Body of pancreas (tissue), 4 donors: Measurements from ENCODE around the gene STRIP2. TPM values are rescaled to one million over a fixed set of nuclear protein-coding genes. Genes with fewer than 3 reads are reported as not detected.

Source experiments
- ATAC-seq: fragments of 150-250 bp; one replicate; pipeline ENCODE4 v1.9.1; 2016
- DNase-seq, 4 donors: peaks; one replicate each; pipeline ENCODE4 v3.0.0-alpha.2; 2019
- H3K27ac ChIP-seq, 4 donors: fragments of 200-600 bp; sonication (generic); 1 replicate in 3 of 4; 2 replicates in 1 of 4; pipeline versions ENCODE4 v1.5.1 to v1.6.1; 2016 to 2019; ENCODE audit warnings: mild to moderate bottlenecking in 1 of 4, mixed read lengths in 1 of 4, moderate library complexity in 1 of 4
- H3K27me3 ChIP-seq, 2 donors: fragments of 200-600 bp; sonication (generic); one replicate each; pipeline ENCODE4 v1.6.0; 2016; ENCODE audit warnings: mild to moderate bottlenecking in 1 of 2
- H3K36me3 ChIP-seq, 2 donors: fragments of 200-600 bp; sonication (generic); replicated peaks in 1 of 2; 2 replicates each; pipeline ENCODE4 v1.5.1; 2016; ENCODE audit warnings: low read depth in 2 of 2; ENCODE audit not compliant: insufficient read depth in 1 of 2
- H3K4me1 ChIP-seq: fragments of 200-600 bp; sonication (generic); one replicate; pipeline ENCODE4 v1.6.0; 2016
- H3K4me3 ChIP-seq, 2 donors: fragments of 200-600 bp; sonication (generic); 1 replicate in 1 of 2; 2 replicates in 1 of 2; pipeline ENCODE4 v1.5.1; 2016 to 2019
- H3K9me3 ChIP-seq, 3 donors: fragments of 200-600 bp; sonication (generic); 1 replicate in 2 of 3; 2 replicates in 1 of 3; pipeline ENCODE4 v1.5.1; 2016
- POLR2A ChIP-seq, 3 donors: fragments of 450-650 bp; IDR thresholded peaks; one replicate each; pipeline ENCODE4 v1.6.1; 2016; ENCODE audit warnings: antibody characterized with exemption in 3 of 3, mild to moderate bottlenecking in 2 of 3
- WGBS, 2 donors: methylation state at CpG; one replicate each; pipeline ENCODE4 v1.1.5; 2017; 5-methylcytosine and 5-hydroxymethylcytosine counted together
- intact Hi-C: fragments of 100-400 bp; cut with DNase I; formaldehyde crosslinking; loops from one replicate; pipeline ENCODE4 v1.15.1; 2023
- total RNA-seq, 2 donors: library from RNA; depleted of rRNA; stranded (reverse); fragments of >200 nt; gene quantifications; one replicate each; pipeline ENCODE4 v1.1.0, GENCODE V29; 2016
- TF ChIP-seq, protein P1 (sequence below), 7 experiments: fragments of 450-650 bp in 4 of 7; fragments of 200-600 bp in 3 of 7; sonication (generic) in 3 of 7; IDR thresholded peaks; one replicate each; pipeline ENCODE4 v1.5.1; 2016 to 2019; ENCODE audit warnings: antibody characterized with exemption in 7 of 7

STRIP2 gene
- total RNA-seq, 2 donors from 2014 or later, result 0.26 TPM; not detected in 1

DNA sequence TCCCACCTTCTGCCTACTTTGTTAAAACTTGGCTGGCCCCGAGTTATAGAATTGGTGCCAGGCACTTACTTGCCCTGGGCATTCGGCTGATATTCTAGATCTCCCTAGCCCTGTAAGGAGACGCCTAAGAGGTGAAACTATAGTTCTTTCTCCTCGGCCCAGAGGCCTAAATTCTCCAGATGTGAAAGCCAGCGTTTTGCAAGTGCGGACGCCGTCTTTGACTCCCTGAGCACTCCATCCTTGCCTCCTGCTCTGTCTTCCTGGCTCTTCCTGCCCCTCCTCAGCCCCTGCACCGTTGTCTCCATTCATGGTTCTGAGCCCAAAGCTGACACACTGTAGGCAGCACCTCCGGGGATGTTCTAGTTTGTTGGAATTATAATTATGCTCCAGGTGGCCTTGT, 79.3 kb downstream of the STRIP2 start:
- 60 to 78% methylated on average over 6 to 10 of the region's 10 CpGs for WGBS, 2 donors
- intact Hi-C loops, result no loop called here
- no peak for TF ChIP-seq POLR2A (IDR thresholded peaks at IDR 0.05)
- TF ChIP-seq, protein P1, sequence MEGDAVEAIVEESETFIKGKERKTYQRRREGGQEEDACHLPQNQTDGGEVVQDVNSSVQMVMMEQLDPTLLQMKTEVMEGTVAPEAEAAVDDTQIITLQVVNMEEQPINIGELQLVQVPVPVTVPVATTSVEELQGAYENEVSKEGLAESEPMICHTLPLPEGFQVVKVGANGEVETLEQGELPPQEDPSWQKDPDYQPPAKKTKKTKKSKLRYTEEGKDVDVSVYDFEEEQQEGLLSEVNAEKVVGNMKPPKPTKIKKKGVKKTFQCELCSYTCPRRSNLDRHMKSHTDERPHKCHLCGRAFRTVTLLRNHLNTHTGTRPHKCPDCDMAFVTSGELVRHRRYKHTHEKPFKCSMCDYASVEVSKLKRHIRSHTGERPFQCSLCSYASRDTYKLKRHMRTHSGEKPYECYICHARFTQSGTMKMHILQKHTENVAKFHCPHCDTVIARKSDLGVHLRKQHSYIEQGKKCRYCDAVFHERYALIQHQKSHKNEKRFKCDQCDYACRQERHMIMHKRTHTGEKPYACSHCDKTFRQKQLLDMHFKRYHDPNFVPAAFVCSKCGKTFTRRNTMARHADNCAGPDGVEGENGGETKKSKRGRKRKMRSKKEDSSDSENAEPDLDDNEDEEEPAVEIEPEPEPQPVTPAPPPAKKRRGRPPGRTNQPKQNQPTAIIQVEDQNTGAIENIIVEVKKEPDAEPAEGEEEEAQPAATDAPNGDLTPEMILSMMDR (IDR thresholded peaks at IDR 0.05), result no peak

DNA sequence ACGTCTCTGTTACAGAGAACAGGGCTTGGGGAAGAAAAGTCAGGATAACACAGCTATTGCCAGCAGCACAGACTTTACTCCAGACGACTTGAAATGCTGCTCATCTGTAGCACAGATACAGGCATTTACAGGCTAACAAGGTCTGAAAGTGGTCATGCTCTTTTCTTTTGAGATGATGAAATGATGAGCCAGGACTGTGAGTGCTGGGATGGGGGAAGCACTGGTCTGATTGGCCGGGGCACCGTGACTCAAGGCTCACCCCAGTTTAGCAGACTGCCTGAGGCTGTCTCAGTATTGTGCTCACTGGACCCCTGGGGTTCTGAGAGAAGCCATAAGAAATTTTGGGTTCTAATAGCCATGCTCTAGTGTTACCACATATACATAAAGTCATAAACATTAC, 80.5 kb downstream of the STRIP2 start:
- H3K27me3 ChIP-seq, result no peaks in the 10 kb centered on the region
- H3K36me3 ChIP-seq, result no peaks in the 10 kb centered on the region
- H3K9me3 ChIP-seq, result no peaks in the 10 kb centered on the region
- intact Hi-C loops, result no loop called here
- no peaks in the 10 kb centered on the region for H3K4me1 ChIP-seq
- H3K27ac ChIP-seq, result no peak overlapping the region
- ATAC-seq (no peak), DNase-seq (no peak)
- TF ChIP-seq, protein P1 (IDR thresholded peaks at IDR 0.05), result no peak
- no peak for TF ChIP-seq POLR2A (IDR thresholded peaks at IDR 0.05)
- no peak overlapping the region for H3K4me3 ChIP-seq
- WGBS, 2 donors, result 43 to 58% methylated on average over 1 to 4 of the region's 4 CpGs

More for the DNA sequence above, 79.3 kb downstream of the STRIP2 start:
- Histone ChIP-seq H3K4me3 (no peak overlapping the region), H3K9me3 (no peaks in the 10 kb centered on the region), H3K4me1 (no peaks in the 10 kb centered on the region), H3K27me3 (no peaks in the 10 kb centered on the region), H3K36me3 (no peaks in the 10 kb centered on the region), H3K27ac (no peak overlapping the region)
- ATAC-seq (no peak), DNase-seq (no peak)

DNA sequence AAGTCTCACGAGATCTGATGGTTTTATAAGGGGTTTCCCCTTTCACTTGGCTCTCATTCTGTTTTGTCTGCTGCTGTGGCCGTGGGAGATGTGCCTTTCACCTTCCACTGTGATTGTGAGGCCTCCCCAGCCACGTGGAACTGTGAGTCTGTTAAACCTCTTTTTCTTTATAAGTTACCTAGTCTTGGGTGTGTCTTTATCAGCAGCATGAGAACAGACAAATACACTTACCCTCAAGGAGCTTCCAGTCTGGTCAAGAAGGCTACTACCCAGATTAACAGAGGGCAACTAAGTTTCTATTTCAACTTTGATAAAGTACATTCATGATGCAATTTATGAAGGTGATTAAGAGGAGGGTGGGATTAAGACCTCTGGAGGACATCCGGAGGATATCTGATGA, 81.1 kb downstream of the STRIP2 start:
- WGBS, 2 donors, result 74 to 82% methylated on average over 4 of the region's 4 CpGs
- Histone ChIP-seq H3K4me1 (no peaks in the 10 kb centered on the region), H3K27me3 (no peaks in the 10 kb centered on the region), H3K9me3 (no peaks in the 10 kb centered on the region), H3K4me3 (no peak overlapping the region), H3K36me3 (no peaks in the 10 kb centered on the region), H3K27ac (no peak overlapping the region)
- TF ChIP-seq POLR2A (IDR thresholded peaks at IDR 0.05), result no peak
- TF ChIP-seq, protein P1 (IDR thresholded peaks at IDR 0.05), result no peak
- intact Hi-C loops, result no loop called here
- DNase-seq (no peak), ATAC-seq (no peak)

DNA sequence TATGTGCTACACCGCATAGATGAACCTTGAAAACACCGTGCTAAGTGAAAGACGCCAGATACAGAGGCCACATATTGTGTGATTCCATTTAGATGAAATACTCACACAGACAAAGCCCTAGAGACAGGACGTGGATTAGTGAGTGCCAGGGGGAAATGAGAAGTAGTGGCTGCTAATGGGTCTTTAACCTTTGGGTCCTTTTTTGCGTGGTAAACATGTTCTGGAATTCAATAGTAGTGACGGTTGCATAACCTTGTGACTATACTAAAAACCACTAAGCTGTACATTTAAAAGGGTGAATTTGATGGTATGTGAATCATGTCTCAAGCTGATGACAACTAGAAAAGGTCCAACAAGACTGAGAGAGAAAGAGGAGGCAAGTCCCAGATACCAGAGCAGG, 83.7 kb downstream of the STRIP2 start:
- intact Hi-C loops, result no loop called here
- WGBS, 2 donors, result 77 to 79% methylated on average over 6 of the region's 6 CpGs
- Histone ChIP-seq H3K27me3 (no peaks in the 10 kb centered on the region), H3K36me3 (no peaks in the 10 kb centered on the region), H3K27ac (no peak overlapping the region), H3K4me1 (no peaks in the 10 kb centered on the region), H3K4me3 (no peak overlapping the region), H3K9me3 (no peaks in the 10 kb centered on the region)
- no peak for TF ChIP-seq POLR2A (IDR thresholded peaks at IDR 0.05)
- TF ChIP-seq, protein P1 (IDR thresholded peaks at IDR 0.05), result no peak
- no peak for ATAC-seq
- DNase-seq, result no peak

DNA sequence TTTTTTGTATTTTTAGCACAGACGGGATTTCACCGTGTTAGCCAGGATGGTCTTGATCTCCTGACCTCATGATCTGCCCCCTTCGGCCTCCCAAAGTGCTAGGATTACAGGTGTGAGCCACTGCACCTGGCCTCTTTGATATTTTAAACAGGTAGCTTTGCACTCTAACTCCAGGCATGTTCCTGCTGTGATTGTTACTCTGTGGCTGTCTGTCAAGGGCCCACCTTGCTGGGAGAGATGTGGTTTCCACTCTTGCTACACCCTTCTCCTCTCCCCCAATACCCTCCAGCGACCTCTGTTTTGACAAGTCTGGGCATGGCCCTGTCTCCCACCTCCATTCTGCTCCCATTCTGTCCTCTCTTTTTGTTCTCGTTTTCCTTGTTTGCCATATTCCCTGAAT, 85.2 kb downstream of the STRIP2 start:
- WGBS, 2 donors, result 22 to 33% methylated on average over 5 of the region's 5 CpGs
- no peak overlapping the region for H3K27ac ChIP-seq
- intact Hi-C loops, result no loop called here
- no peak for ATAC-seq
- DNase-seq, result no peak
- H3K27me3 ChIP-seq, result no peaks in the 10 kb centered on the region
- no peaks in the 10 kb centered on the region for H3K9me3 ChIP-seq
- no peak overlapping the region for H3K4me3 ChIP-seq
- H3K4me1 ChIP-seq, result no peaks in the 10 kb centered on the region
- TF ChIP-seq, protein P1 (IDR thresholded peaks at IDR 0.05), result no peak
- no peak for TF ChIP-seq POLR2A (IDR thresholded peaks at IDR 0.05)
- no peaks in the 10 kb centered on the region for H3K36me3 ChIP-seq
